Measurements from ENCODE around the gene POC1A. TPM values are rescaled to one million over a fixed set of nuclear protein-coding genes. Genes with fewer than 3 reads are reported as not detected.

Gene POC1A
- total and polyA plus RNA-seq, 2 of the 8 experiments (the other 6 are each of a cell fraction or from before 2014, with no cell fraction given): 35.7 to 39.2 TPM

GRCh38 chr3:52159503-52159902 lies 5.3 kb upstream of the POC1A start:
- Histone ChIP-seq H4K5ac (ENCODE audit: insufficient read length, low read depth, low read length) (no peak overlapping the region), H2BK5ac (ENCODE audit: low read depth, low read length) (no peak overlapping the region), H4K20me1 (replicated peaks in 1 of 2; ENCODE audit: control insufficient read depth in 1 of 2, insufficient read depth in 2 of 2, low read length in 2 of 2) (no peaks in the 10 kb centered on the region), H2BK120ac (replicated peaks; ENCODE audit: low read depth, low read length) (no peak overlapping the region), H3K79me2 (ENCODE audit: control insufficient read depth in 1 of 2, insufficient read depth in 2 of 2, low read length in 2 of 2) (no peaks in the 10 kb centered on the region), H4K91ac (replicated peaks; ENCODE audit: insufficient read length, low read length) (no peak overlapping the region), H3K4me1 (replicated peaks in 1 of 4; ENCODE audit: control insufficient read depth in 3 of 4, insufficient read depth in 4 of 4, low read length in 3 of 4) (peaks cover 0 to 2% (median under 1%) of the 10 kb centered on the region in 4 experiments; a peak in 2 of 7 replicates), H3K23me2 (ENCODE audit: low read depth, low read length) (no peaks in the 10 kb centered on the region), H2AK5ac (ENCODE audit: low read depth, low read length) (no peak overlapping the region), H4K8ac (ENCODE audit: extremely low read depth, insufficient read depth, low read length) (no peak overlapping the region), H3K79me1 (ENCODE audit: low read depth, low read length) (no peaks in the 10 kb centered on the region), H3K56ac (replicated peaks; ENCODE audit: insufficient read length, low read depth, low read length) (no peak overlapping the region), H3K4me3 (ENCODE audit: extremely low read depth in 1 of 4, insufficient read depth in 2 of 4, low read depth in 3 of 4, low read length in 4 of 4) (no peak overlapping the region), H3K9me3 (ENCODE audit: insufficient read depth in 2 of 2, low read depth in 1 of 2, low read length in 1 of 2) (peaks cover 2 to 8% of the 10 kb centered on the region in 2 experiments; a peak in 2 of 4 replicates), H3K4ac (replicated peaks; ENCODE audit: insufficient read length, low read depth, low read length) (no peak overlapping the region), H3K36me3 (ENCODE audit: control insufficient read depth in 2 of 4, insufficient read depth in 4 of 4, low read length in 3 of 4) (no peaks in the 10 kb centered on the region), H3K27ac (ENCODE audit: low read depth, low read length) (no peak overlapping the region), H2AFZ (ENCODE audit: low read length) (no peak overlapping the region), H3K9ac (replicated peaks in 1 of 4; ENCODE audit: extremely low read depth in 1 of 4, low read depth in 3 of 4, low read length in 3 of 4) (no peak overlapping the region), H3K4me2 (ENCODE audit: insufficient read depth in 1 of 2, low read depth in 2 of 2, low read length in 2 of 2) (no peak overlapping the region), H2BK15ac (ENCODE audit: low read length) (no peak overlapping the region), H3K27me3 (replicated peaks in 1 of 4; ENCODE audit: control insufficient read depth in 3 of 4, extremely low read depth in 1 of 4, insufficient read depth in 3 of 4, low read length in 3 of 4) (no peaks in the 10 kb centered on the region), H3K18ac (ENCODE audit: extremely low read depth, low read length) (no peak overlapping the region), H2BK20ac (ENCODE audit: low read length) (no peak overlapping the region), H2BK12ac (ENCODE audit: low read depth, low read length) (no peak overlapping the region), H3K14ac (ENCODE audit: insufficient read length) (no peak overlapping the region), H3K23ac (ENCODE audit: insufficient read length) (no peak overlapping the region)
- DNase-seq (ENCODE audit: low read depth in 1 of 2, low spot score in 2 of 2) (no peak), FAIRE-seq (no peak)
- ChIA-PET CTCF (ENCODE audit: partially characterized antibody) (interaction anchor here (0.9 to 1.5 kb wide), 4 partner anchors 9 to 156 kb away, joined by 3 to 7 read pairs (median 6); no protein-coding TSS in a partner anchor), POLR2A (ENCODE audit: partially characterized antibody) (interaction anchor here (0.7 to 1.7 kb wide), 2 partner anchors 108 to 164 kb away, joined by 3 read pairs; partner anchors contain the start of gene RPL29)
- TF ChIP-seq SP1 (IDR thresholded peaks at IDR 0.05; ENCODE audit: low read depth, low read length) (no peak), KDM4A (IDR thresholded peaks at IDR 0.05; ENCODE audit: low read depth, low read length, severe bottlenecking) (no peak), HDAC2 (IDR thresholded peaks at IDR 0.05; ENCODE audit: borderline replicate concordance in 1 of 2, low read depth in 2 of 2, low read length in 2 of 2) (no peak), KDM1A (IDR thresholded peaks at IDR 0.05; ENCODE audit: borderline replicate concordance, low read length) (no peak), JUN (IDR thresholded peaks at IDR 0.05; ENCODE audit: low read depth, low read length) (no peak)
- 53% methylated on average over 1 of the region's 1 CpG; no CpG with 5 or more reads in 1 of the 2 experiments for WGBS, 2 experiments (ENCODE audit: extremely low coverage in 1 of 2, insufficient coverage in 1 of 2, insufficient read length in 1 of 2, insufficient replicate concordance in 2 of 2, low coverage in 1 of 2, low lambda C conversion rate in 2 of 2, missing lambda C conversion rate in 1 of 2)

All from H1 (cell line).